CD4-positive, alpha-beta T cell treated with Interleukin-1 beta for 1 hour (primary cell): Measurements from ENCODE around the gene EYS.

Source experiments
- DNase-seq, 2 donors: peaks; one replicate each; pipeline ENCODE4 v3.0.0-alpha.2; 2020 to 2022

The EYS gene

DNA sequence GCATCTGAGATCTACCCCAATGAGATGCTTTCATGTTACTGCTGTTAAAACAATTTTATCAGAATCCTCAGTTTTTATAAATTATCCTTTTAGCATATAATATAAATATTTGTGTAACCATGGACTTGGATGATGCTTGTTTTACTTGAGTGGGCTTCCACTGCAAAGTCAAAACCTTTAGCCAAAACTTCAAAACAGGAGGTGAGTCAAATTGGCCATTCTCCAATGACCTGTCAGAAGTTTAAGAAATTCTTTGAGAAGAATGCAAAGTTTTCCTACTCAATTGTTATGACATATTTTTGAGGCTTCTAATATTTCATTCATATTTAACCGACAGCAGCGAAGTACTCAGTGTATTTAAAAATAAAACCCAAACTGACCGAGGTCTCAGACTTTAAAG is 507.9 kb downstream of the EYS start:
- no peak for DNase-seq

- no peak for DNase-seq
These were observed 515.6 kb downstream of the EYS start for GRCh38 chr6:65191471-65191870.

DNA sequence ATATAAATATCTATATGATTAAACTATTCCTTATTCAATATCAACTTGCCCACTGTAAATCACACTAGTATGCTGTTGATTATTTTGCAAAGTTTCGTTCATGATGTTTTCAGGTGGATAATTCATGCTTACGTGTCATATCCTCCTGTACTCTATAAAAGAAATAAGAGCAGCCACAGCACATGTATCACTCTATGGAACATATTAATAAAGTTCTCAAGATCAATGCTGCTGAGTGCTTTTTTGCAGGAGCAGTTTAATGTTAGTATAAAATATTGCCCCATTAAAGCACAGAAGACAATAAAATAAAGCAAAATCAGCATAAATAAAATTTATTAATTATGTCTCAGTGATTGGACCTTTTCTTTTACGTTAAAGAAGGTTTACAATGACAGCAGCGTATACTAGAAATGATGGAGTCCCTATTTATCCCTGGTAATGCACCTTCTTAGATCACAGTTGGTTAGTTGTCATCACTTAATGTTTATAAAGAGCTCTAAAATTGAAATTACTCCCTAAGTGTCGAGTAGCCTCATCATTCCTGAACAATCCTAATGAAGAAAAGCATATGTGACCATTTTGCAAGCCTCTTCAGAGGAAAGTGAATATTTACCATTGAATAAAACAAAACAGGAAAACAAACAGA is 517.7 kb downstream of the EYS start:
- no peak for DNase-seq

GRCh38 chr6:65186826-65187225 is 520.2 kb downstream of the EYS start:
- DNase-seq, result no peak

DNA sequence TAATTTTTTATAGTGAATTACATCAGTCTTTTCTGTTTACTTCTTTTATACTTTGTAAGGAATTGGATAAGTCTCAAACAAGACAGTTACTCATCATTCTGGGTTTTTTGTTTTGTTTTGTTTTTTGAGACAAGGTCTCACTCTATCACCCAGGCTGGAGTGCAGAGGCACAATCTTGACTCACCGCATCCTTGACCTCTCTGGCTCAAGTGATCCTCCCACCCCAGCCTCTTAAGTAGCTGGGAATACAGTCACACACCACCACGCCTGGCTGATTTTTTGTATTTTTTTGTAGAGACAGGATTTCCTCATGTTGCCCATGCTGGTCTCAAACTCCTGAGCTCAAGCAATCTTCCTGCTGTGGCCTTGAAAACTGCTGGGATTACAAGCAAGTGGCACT is 524.3 kb downstream of the EYS start:
- DNase-seq, result no peak

DNA sequence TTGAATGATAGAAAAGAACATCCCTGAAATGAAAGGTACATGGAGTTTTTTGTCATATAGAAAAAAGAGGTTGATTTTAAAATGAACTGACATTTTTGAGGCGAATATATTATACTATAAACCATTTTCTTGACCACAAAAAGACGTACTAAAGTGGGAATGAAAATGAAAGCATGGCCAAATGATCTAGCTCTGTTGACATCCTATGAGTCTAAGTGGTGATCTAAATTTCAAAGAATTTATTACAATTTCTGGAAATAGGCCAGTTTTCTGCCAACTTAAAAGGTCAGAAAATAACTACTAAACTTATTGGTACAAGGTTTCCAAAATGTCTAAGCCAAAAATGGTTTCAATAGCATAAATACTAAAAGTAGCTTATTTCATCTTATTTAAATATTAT is 536.8 kb downstream of the EYS start:
- no peak for DNase-seq

GRCh38 chr6:65161661-65162060 is 545.4 kb downstream of the EYS start:
- no peak for DNase-seq

DNA sequence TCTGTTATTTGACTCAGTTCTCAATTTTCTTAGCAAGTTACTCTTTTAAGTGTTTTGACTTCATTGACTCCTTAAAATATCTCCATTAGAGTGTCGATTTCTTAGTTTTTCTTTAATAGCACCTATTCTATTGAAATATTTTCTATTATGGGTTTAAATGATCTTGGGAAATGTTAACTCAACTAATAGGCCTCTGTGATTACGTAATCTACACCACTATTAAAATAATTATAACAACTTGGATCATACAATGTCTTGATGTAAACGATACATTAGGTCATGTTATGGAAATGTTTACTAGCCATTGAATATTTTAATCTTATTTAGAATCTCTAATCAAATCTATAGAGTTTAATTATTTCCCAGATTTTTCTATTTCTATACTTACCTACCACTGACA is 550.0 kb downstream of the EYS start:
- DNase-seq, result no peak

- DNase-seq, result no peak
These were observed 551.9 kb downstream of the EYS start for GRCh38 chr6:65155083-65155482.

DNA sequence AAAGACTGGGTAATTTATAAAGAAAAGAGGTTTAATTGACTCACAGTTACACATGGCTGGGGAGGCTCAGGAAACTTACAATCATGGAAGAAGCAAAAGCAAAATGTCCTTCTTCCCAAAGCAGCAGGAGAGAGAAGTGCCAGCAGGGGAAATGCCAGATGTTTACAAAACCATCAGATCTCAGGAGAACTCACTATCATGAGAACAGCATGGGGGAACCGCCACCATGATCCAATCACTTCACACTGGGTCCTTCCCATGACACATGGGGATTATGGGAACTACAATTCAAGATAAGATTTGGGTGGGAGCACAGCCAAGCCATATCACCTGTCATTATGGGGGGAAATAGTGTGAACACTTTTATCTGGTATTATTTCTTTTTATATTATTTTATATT is 557.2 kb downstream of the EYS start:
- no peak for DNase-seq

DNA sequence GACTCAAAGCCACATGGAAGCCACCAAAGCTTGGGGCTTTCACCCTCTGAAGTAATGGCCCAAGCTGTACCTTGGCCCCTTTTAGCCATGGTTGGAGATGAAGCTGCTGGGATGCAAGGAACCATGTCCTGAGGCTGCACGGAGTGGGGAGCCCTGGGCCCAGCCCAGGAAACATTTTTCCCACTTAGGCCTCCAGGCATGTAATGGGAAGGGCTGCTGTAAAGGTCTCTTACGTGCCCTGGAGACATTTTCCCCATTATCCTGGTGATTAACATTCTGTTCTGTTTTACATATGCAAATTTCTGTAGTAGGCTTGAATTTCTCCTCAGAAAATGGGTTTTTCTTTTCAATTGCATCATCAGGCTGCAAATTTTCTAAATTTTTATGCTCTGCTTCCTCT is 558.2 kb downstream of the EYS start:
- no peak for DNase-seq

DNA sequence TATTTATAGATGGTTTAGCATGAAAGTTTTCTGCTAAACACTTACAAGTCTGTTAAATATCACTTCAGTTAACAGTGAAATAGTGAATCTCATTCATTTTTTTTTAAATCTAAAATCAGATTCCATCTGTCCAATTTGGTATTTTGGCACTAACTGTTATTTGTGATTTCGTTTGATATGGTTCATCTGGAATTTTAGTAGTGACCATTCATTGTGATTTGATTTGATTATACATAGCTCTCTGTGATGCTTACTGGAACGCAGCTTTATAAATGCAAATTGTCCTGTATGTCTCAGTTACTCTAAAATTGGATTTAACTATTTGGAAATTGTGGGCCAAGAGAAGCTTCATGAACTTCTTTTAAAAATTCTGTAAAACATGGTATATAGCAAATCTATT is 571.5 kb downstream of the EYS start:
- no peak for DNase-seq

GRCh38 chr6:65126667-65127066 is 580.4 kb downstream of the EYS start:
- DNase-seq, result no peak

DNA sequence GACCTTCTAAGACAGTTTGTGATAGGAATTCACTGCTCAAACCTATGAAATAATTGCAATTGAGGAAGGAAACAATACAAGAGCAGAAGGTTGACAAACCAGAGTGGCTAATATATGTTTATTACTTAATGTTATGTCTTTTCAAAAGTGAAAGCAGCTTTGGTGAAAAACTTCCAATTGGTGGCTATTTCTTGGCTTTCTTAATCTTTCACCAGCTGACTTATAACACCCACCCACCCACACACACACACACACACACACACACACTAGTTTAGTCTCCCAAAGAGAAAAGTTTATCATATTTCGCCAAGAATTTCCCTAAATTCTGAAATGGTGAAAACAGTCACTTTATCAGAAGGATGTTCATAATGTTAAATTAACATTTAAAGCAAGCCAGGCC is 583.5 kb downstream of the EYS start:
- no peak for DNase-seq

DNA sequence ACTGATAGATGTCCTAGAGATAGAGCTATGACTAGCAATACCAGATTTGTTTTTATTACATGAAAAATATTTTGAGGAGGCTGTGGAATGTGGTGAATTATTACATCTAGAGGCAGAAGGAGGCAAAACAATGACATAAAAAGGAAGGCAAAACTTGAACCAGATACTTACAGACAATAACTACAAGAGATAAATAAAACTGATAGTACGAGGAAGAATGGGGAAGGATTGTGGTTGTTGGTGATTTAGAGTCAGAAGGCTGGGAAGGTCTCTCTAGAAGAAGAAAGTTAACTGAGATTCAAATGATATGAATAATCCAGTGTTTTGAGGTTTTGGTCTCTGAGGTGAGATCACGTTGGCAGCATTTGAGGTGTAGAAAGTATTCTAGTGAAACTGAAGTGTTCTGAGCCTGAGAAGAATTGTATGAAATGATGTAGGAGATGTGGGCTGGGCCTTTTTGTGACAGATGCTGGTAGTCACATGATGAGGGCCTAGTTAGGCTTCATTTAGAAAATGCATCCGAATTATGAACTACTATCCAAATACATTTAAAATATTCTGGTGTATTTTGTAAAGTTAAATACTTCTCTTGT is 589.1 kb downstream of the EYS start:
- DNase-seq, result no peak

- no peak for DNase-seq
These were observed 590.7 kb downstream of the EYS start for GRCh38 chr6:65116326-65116725.

GRCh38 chr6:65113581-65113980 is 593.4 kb downstream of the EYS start:
- no peak for DNase-seq

DNA sequence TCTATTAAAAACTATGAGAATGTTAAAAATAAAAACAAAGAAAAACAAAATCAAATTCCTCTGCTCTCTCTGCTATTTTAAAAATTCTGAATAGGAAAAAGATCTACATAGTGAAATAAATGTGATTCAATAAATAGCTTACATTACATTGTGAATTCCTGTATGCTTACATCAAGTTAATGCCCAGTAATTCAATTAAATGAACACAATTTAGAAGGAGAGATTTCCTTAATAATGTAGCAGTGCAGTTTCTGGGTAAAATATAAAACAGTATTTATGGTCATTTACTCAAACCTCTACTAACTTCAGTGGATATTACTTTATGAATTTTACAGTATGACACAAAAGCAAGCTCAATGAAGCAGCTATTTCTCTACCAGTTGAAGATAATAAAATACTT is 594.6 kb downstream of the EYS start:
- DNase-seq, result no peak

DNA sequence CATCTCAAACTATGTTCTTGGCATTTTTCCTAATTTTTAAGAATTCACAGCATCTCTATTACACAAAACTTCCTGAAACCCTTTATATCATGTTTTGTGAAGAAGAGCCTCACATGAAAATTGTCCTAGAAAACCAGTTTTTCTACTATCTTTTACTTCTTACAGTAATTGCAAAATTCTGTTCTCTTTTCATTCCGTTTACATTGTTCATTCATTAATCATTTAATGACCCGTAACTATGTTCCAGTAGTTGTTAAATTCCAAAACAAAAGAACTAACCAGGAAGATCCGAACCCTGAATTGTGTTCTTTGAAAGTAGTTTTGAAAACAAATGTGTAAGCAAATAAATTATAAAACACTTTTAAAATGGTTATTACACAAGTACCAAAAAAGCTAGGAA is 597.0 kb downstream of the EYS start:
- DNase-seq, result no peak

DNA sequence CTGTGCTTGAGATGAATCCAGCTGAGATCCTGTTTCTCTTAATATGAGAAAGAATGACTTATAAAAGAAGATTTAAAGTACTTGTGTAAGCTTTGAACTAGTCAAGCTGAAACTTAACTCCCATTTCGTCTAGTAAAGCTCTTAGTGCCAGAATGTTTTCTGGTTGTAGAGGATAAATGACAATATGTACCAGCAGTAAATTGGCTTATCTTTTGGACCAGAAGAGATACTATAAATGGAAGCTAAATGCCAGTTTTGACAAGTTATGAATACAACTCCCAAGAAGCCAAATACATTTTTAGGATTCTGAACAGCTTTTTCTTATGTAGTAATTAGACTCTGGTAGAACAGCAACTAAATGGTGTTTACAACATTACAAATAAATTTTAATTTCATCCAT is 608.7 kb downstream of the EYS start:
- DNase-seq, result no peak

- DNase-seq, result no peak
These were observed 615.5 kb downstream of the EYS start for GRCh38 chr6:65091561-65091960.

DNA sequence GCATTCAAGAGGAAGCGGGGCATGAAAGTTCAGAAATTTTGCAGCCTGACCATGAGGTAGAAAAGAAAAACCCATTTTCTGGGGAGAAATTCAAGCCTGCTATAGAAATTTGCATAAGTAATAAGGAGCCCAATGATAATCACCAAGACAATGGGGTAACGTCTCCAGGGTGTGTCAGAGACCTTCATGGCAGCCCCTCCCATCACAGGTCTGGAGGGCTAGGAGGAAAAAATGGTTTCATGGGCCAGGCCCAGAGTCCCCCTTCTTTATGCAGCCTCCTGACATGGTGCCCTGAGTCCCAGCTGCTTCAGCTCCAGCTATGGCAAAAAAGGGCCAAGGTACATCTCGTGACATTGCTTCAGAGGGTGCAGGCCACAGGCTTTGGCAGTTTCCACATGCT is 618.5 kb downstream of the EYS start:
- DNase-seq, result no peak

GRCh38 chr6:65081756-65082155 is 625.3 kb downstream of the EYS start:
- no peak for DNase-seq

DNA sequence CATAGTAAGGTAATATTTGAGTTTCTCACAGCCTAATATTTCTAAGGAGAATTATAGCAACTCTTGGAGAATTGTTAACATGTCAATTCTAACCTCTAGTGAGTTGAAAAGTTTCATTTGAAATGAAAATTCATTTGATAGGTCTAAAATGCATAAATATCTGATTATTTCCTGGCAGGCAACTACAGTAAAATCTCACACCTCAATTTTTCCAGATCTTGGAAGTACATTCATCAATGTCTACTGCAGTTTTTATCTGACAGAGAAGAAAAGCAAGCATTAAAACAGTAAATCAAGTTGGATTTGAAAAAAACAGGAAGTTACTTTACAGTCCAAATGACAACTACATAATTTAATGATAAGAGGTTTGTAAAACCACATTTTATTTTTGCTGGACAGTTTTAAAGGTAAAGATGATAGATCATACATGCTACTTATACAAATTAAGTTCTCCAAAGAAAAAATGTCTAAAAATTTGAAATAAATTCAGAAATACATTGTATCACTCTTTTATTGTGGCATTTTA is 631.3 kb downstream of the EYS start:
- DNase-seq, result no peak

GRCh38 chr6:65072500-65072899 is 634.5 kb downstream of the EYS start:
- no peak for DNase-seq
